B cell (primary cell): ENCODE results near the gene TTL. TPM values are rescaled to one million over a fixed set of nuclear protein-coding genes. Genes with fewer than 3 reads are reported as not detected.
A peak's percentile ranks its signal among the peaks of the same experiment; 100 is the strongest.

Experiments
- ATAC-seq: fragments of 200-7000 bp; cut with Tn5 transposase; one replicate; pipeline ENCODE4 v1.10.0; 2021; ENCODE audit warnings: low read depth, mild to moderate bottlenecking, moderate number of reproducible peaks, moderate library complexity
- CTCF ChIA-PET: fragments of 350-600 bp; sonication (Branson Sonifier 250); formaldehyde crosslinking; loops from one replicate; lab custom pipeline; 2021; ENCODE audit warnings: antibody characterized with exemption, inconsistent platforms; lab: Charles Lee
- POLR2A ChIA-PET: fragments of 350-600 bp; sonication (Branson Sonifier 250); formaldehyde crosslinking; loops from one replicate; lab custom pipeline; 2021; ENCODE audit warnings: antibody characterized with exemption; lab: Charles Lee
- DNase-seq: peaks from one replicate; pipeline ENCODE4 v3.0.0; 2013
- H2AFZ ChIP-seq: 2 replicates; pipeline ENCODE4 v1.6.1; 2012; ENCODE audit warnings: mild to moderate bottlenecking, low read depth, low read length; ENCODE audit not compliant: insufficient read depth, poor library complexity, severe bottlenecking
- H3K27ac ChIP-seq, 2 donors: 1 replicate in 1 of 2; 2 replicates in 1 of 2; pipeline ENCODE4 v1.5.1; 2012 to 2013; ENCODE audit warnings: low read length in 2 of 2, mild to moderate bottlenecking in 2 of 2, moderate library complexity in 1 of 2
- H3K27me3 ChIP-seq, 4 experiments: fragments of 200-600 bp in 1 of 4; sonication (generic) in 1 of 4; replicated peaks in 1 of 4; 1 replicate in 2 of 4; 2 replicates in 2 of 4; pipeline versions ENCODE4 v1.6.1 to v1.7.0; 2013 to 2016; ENCODE audit warnings: low read length in 3 of 4, mild to moderate bottlenecking in 2 of 4, mixed read lengths in 1 of 4, moderate library complexity in 1 of 4; ENCODE audit not compliant: insufficient read depth in 4 of 4, control insufficient read depth in 3 of 4; ENCODE audit errors: control extremely low read depth in 1 of 4
- H3K36me3 ChIP-seq, 2 experiments: replicated peaks in 1 of 2; 1 replicate in 1 of 2; 2 replicates in 1 of 2; pipeline versions ENCODE4 v1.6.1 to v1.7.1; 2013; ENCODE audit warnings: low read length in 1 of 2; ENCODE audit not compliant: insufficient read depth in 2 of 2, control insufficient read depth in 1 of 2; ENCODE audit errors: control extremely low read depth in 1 of 2, extremely low read depth in 1 of 2
- H3K4me1 ChIP-seq, 2 donors: fragments of 200-600 bp in 1 of 2; sonication (generic) in 1 of 2; 1 replicate in 1 of 2; 2 replicates in 1 of 2; pipeline versions ENCODE4 v1.5.1 to v1.6.1; 2013 to 2017; ENCODE audit warnings: low read length in 2 of 2; ENCODE audit not compliant: control insufficient read depth in 2 of 2, insufficient read depth in 2 of 2
- H3K4me2 ChIP-seq: replicated peaks from 2 replicates; pipeline ENCODE3; 2012; ENCODE audit warnings: mild to moderate bottlenecking, low read depth, low read length; ENCODE audit not compliant: poor library complexity, severe bottlenecking
- H3K4me3 ChIP-seq, 5 experiments: fragments of 200-600 bp in 1 of 5; sonication (generic) in 1 of 5; 1 replicate in 3 of 5; 2 replicates in 2 of 5; pipeline versions ENCODE4 v1.5.1 to v1.7.0; 2011 to 2016; ENCODE audit warnings: low read length in 4 of 5, mild to moderate bottlenecking in 4 of 5, low read depth in 2 of 5, control low read depth in 1 of 5, moderate library complexity in 1 of 5; ENCODE audit not compliant: insufficient read depth in 1 of 5; ENCODE audit errors: control extremely low read depth in 1 of 5, extremely low read depth in 1 of 5
- H3K79me2 ChIP-seq: fragments of 200-600 bp; sonication (generic); one replicate; pipeline ENCODE4 v1.6.0; 2016; ENCODE audit warnings: low read length; ENCODE audit not compliant: control insufficient read depth, insufficient read depth
- H3K9ac ChIP-seq: fragments of 200-600 bp; sonication (generic); 2 replicates; pipeline ENCODE4 v1.6.1; 2017; ENCODE audit warnings: mild to moderate bottlenecking, low read length, moderate library complexity
- H3K9me3 ChIP-seq, 3 donors: one replicate each; pipeline versions ENCODE4 v1.6.1 to v1.7.1; 2013; ENCODE audit warnings: low read length in 2 of 3; ENCODE audit not compliant: control insufficient read depth in 2 of 3, insufficient read depth in 1 of 3; ENCODE audit errors: control extremely low read depth in 1 of 3
- H4K20me1 ChIP-seq: 2 replicates; pipeline ENCODE4 v1.6.0; 2012; ENCODE audit warnings: mild to moderate bottlenecking, low read length; ENCODE audit not compliant: insufficient read depth, control insufficient read depth, poor library complexity, severe bottlenecking
- H3K27ac Mint-ChIP-seq: one replicate; pipeline ENCODE4 v1.8.0; 2021; ENCODE audit warnings: mixed read lengths
- H3K27me3 Mint-ChIP-seq: one replicate; pipeline ENCODE4 v1.8.0; 2021; ENCODE audit warnings: mixed read lengths
- H3K4me1 Mint-ChIP-seq: one replicate; pipeline ENCODE4 v1.8.0; 2021; ENCODE audit warnings: mixed read lengths
- H3K4me3 Mint-ChIP-seq: one replicate; pipeline ENCODE4 v1.8.0; 2021; ENCODE audit warnings: mixed read lengths
- H3K9me3 Mint-ChIP-seq: one replicate; pipeline ENCODE4 v1.8.0; 2022; ENCODE audit warnings: mixed read lengths; ENCODE audit not compliant: insufficient read depth
- EZH2 ChIP-seq: IDR thresholded peaks from 2 replicates; pipeline ENCODE4 v1.6.1; 2012; ENCODE audit warnings: borderline replicate concordance, low read depth, mild to moderate bottlenecking, moderate library complexity, low read length; ENCODE audit not compliant: insufficient read depth, poor library complexity, severe bottlenecking
- WGBS: methylation state at CpG from one replicate; pipeline ENCODE4 v1.1.5; 2013; ENCODE audit warnings: missing lambda C conversion rate; ENCODE audit not compliant: insufficient coverage; 5-methylcytosine and 5-hydroxymethylcytosine counted together
- intact Hi-C: fragments of 100-400 bp; cut with micrococcal nuclease; formaldehyde crosslinking; loops from one replicate; pipeline ENCODE4 v1.10.0; 2022
- polyA plus RNA-seq: library from polyadenylated mRNA; depleted of rRNA; stranded (reverse); fragments of >200 nt; gene quantifications from 2 replicates; pipeline ENCODE4 v1.2.3, GENCODE V29; 2012
- total RNA-seq, 2 donors: library from RNA; stranded (reverse); fragments of 120-200 nt in 1 of 2; gene quantifications; 1 replicate in 1 of 2; 2 replicates in 1 of 2; pipeline versions ENCODE4 v1.2.3 to v1.2.4, GENCODE V29; 2013 to 2022
- TF ChIP-seq, protein P1 (sequence below): fragments of 200-600 bp; IDR thresholded peaks from one replicate; pipeline ENCODE4 v1.8.0; 2022; ENCODE audit warnings: antibody characterized with exemption, mild to moderate bottlenecking

The TTL gene
- total and polyA plus RNA-seq, 2 donors (not counting 1 experiment from before 2014, with no cell fraction given): 9.5 to 31.4 TPM

- no peak overlapping the region for H3K4me3 ChIP-seq
- TF ChIP-seq, protein P1, sequence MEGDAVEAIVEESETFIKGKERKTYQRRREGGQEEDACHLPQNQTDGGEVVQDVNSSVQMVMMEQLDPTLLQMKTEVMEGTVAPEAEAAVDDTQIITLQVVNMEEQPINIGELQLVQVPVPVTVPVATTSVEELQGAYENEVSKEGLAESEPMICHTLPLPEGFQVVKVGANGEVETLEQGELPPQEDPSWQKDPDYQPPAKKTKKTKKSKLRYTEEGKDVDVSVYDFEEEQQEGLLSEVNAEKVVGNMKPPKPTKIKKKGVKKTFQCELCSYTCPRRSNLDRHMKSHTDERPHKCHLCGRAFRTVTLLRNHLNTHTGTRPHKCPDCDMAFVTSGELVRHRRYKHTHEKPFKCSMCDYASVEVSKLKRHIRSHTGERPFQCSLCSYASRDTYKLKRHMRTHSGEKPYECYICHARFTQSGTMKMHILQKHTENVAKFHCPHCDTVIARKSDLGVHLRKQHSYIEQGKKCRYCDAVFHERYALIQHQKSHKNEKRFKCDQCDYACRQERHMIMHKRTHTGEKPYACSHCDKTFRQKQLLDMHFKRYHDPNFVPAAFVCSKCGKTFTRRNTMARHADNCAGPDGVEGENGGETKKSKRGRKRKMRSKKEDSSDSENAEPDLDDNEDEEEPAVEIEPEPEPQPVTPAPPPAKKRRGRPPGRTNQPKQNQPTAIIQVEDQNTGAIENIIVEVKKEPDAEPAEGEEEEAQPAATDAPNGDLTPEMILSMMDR: no peak
- no peak for TF ChIP-seq EZH2
- H3K27me3 ChIP-seq: no peaks in the 10 kb centered on the region
- no peaks in the 10 kb centered on the region for H3K79me2 ChIP-seq
- no peaks in the 10 kb centered on the region for H4K20me1 ChIP-seq
- 94% methylated on average over 12 of the region's 18 CpGs for WGBS
- Mint-ChIP-seq H3K27me3 (no peaks in the 10 kb centered on the region), H3K9me3 (no peaks in the 10 kb centered on the region), H3K27ac (no peak overlapping the region), H3K4me1 (peaks cover 30% of the 10 kb centered on the region), H3K4me3 (peak overlapping the region; percentile 4)
- no peak overlapping the region for H3K27ac ChIP-seq
- POLR2A ChIA-PET: interaction anchor here (1.5 kb wide), 1 partner anchor 59 kb away, joined by 4 read pairs; no protein-coding TSS in a partner anchor
- H3K9ac ChIP-seq: no peak overlapping the region
- H3K9me3 ChIP-seq: peaks cover 0 to 11% (median 0%) of the 10 kb centered on the region in 3 donors
- DNase-seq (no peak), ATAC-seq (no peak)
- CTCF ChIA-PET: interaction anchor here (1.4 to 2.7 kb wide), 2 partner anchors 14 to 105 kb away, joined by 5 to 11 read pairs; no protein-coding TSS in a partner anchor
- H3K4me2 ChIP-seq: no peak overlapping the region
- no peak overlapping the region for H2AFZ ChIP-seq
- H3K4me1 ChIP-seq: peaks cover 13 to 25% of the 10 kb centered on the region in 2 donors
- intact Hi-C loops: loop anchor here (2.0 kb wide), 2 partner anchors 309 to 531 kb away; partner anchors contain the start of gene TMEM87B
- H3K36me3 ChIP-seq: peaks cover 3 to 28% of the 10 kb centered on the region in 2 experiments
Measured at GRCh38 chr2:112585873-112586464, 104.0 kb downstream of the TTL start.

GRCh38 chr2:112588611-112589045 is 106.7 kb downstream of the TTL start:
- intact Hi-C loops: no loop called here
- H3K4me3 Mint-ChIP-seq: no peak overlapping the region
- H3K4me1 ChIP-seq: peaks cover 9 to 19% of the 10 kb centered on the region in 2 donors

More at GRCh38 chr2:112588611-112589045, 106.7 kb downstream of the TTL start:
- Histone ChIP-seq H3K36me3 (peaks cover 3 to 28% of the 10 kb centered on the region in 2 experiments), H3K9ac (no peak overlapping the region), H2AFZ (no peak overlapping the region), H4K20me1 (no peaks in the 10 kb centered on the region), H3K27me3 (no peaks in the 10 kb centered on the region), H3K27ac (no peak overlapping the region), H3K79me2 (no peaks in the 10 kb centered on the region), H3K4me3 (no peak overlapping the region), H3K9me3 (peaks cover 0 to 11% (median 0%) of the 10 kb centered on the region in 3 donors), H3K4me2 (no peak overlapping the region)
- CTCF ChIA-PET: no interaction called here
- Mint-ChIP-seq H3K9me3 (no peaks in the 10 kb centered on the region), H3K4me1 (peaks cover 21% of the 10 kb centered on the region), H3K27ac (no peak overlapping the region), H3K27me3 (no peaks in the 10 kb centered on the region)
- DNase-seq (no peak), ATAC-seq (no peak)
- TF ChIP-seq, protein P1: no peak
- TF ChIP-seq EZH2: no peak
- 96% methylated on average over 5 of the region's 6 CpGs for whole genome bisulfite sequencing
- POLR2A ChIA-PET: interaction anchor here (0.7 kb wide), 1 partner anchor 534 kb away, joined by 7 read pairs; no protein-coding TSS in a partner anchor
